Stimulated activated CD4-positive, alpha-beta T cell treated with anti-CD3 and anti-CD28 coated beads, Interleukin-15, amount 100 ng/mL, for 24 hours (primary cell): Measurements from ENCODE around the gene RSKR.
"Not testable (repeated sequence)": the region's sequence is repeated elsewhere in the genome, so short reads cannot be mapped to it uniquely, and the experiment has no call there.

Experiments used
- DNase-seq: peaks from one replicate; pipeline ENCODE4 v3.0.0-alpha.2; 2020

RSKR gene

GRCh38 chr17:28576758-28577465 lies 37.1 kb downstream of the RSKR start, which contains the start of gene ALDOC:
Gene ALDOC, minus strand, starts transcription at chr17:28576895. Its CDS starts 1,363 bp downstream, at chr17:28575532.
- peak; percentile 99 for DNase-seq

DNA sequence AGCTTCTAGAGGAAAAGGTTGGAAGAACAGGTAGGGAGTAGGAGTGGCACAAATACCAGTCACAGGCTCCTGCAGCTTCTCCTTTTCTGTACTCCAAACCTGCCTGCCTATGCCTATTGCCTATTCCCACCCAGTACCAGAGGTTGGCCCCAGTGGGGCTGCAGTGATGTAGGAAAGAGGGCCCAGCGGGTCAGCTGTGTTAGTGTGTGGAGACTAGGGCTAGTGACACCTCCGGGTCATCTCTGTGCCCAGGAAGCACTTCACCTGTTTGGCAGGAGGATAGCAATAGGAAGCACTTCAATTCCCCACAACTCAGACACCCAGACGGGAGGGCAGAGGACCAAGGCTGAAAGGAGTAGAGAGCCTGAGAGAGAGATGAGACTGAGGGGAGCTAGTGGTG lies 38.0 kb downstream of the RSKR start:
- DNase-seq, result not testable (repeated sequence)

GRCh38 chr17:28575126-28575795 lies 38.7 kb downstream of the RSKR start:
- DNase-seq, result no peak

- DNase-seq, result no peak
Measured at GRCh38 chr17:28574526-28574925, 39.5 kb downstream of the RSKR start.

DNA sequence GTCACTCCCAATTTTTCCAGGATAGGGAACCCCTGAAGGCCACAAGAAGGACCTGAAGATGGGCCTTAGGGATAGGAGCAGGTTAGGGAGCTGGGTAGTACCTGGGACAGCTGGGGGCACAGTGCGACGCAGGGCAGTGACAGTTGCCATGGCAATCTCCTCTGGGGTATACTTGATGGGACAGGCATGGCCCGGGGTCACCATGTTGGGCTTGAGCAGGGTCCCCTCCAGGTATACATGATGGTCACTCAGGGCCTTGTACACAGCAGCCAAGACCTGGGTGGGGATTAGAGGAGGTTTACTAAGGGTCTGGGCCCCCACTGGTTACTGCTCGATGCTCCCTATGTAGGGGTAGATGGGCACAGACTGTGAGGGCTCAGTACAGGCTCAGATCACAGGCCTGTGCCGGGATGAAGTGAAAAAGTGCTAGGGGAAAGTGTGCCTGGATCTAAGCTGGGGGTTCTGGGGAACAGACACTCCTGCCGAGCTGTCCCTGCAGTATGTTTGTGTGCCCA lies 40.0 kb downstream of the RSKR start:
- DNase-seq, result no peak

- DNase-seq, result no peak
Measured at GRCh38 chr17:28573521-28573920, 40.5 kb downstream of the RSKR start.

DNA sequence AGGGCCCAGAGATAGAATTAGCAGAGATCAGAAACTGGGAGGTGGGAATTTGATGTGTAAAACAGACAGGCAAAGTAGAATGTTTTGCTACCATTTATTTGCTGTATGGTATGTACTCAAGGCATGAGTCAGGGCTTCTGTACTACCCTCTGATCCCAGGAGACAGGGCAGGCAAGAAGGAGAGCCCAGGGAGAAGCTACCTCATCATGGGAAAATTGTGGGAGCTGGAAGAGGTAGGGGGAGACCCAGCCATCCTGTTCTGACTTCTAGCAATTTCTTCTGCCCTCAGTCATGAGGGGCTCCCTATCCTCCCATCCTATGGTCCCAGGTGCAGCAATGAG lies 41.0 kb downstream of the RSKR start:
- no peak for DNase-seq

GRCh38 chr17:28572259-28573039 lies 41.5 kb downstream of the RSKR start:
- no peak for DNase-seq

- peak; percentile 98 for DNase-seq
Measured at GRCh38 chr17:28571361-28572122, 42.4 kb downstream of the RSKR start, which contains the start of gene PIGS. Gene PIGS, minus strand, starts transcription at chr17:28571524. Its CDS starts 28 bp downstream, at chr17:28571496.

DNA sequence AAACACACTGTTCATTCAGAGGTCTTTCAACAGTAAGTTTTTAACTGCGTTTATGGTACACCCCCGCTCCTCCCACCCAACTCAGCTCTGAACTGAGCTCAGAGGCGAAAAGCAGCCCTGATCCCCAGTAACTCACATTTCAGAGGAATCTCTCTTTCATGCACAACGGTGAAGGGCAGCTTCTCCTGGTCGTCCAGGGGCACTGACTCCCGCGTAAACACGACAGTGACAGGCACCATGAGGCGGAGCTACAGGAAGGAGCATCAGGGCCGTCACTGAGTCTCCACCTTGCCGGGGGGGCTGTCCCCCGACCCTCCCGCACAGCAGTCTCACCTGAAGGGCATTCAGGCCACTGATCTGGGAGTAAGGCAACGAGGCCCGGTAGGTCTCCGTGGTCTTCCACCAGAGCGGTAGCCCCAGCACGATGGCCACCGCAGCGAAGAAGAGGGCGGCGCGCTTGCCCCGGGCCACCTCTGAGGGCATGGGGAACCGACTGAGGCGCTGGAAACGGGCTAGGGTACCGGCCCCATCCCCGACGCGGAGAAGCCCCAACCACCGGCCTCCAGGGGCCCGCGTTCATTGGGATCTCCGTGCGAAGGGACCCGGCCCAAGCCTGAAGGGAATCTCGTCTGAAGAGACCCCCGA lies 43.1 kb downstream of the RSKR start:
- peak; percentile 69 for DNase-seq

- DNase-seq, result no peak
Measured at GRCh38 chr17:28569446-28569845, 44.5 kb downstream of the RSKR start.

GRCh38 chr17:28567604-28568003 lies 46.4 kb downstream of the RSKR start:
- no peak for DNase-seq

GRCh38 chr17:28563475-28563874 lies 50.5 kb downstream of the RSKR start:
- DNase-seq, result no peak
